22Rv1 (cell line): Measurements from ENCODE around the gene DCD.

Experiments
- H3K27ac ChIP-seq: fragments of 450-650 bp; 2 replicates; pipeline ENCODE4 v1.5.1; 2017
- CTCF ChIP-seq: fragments of 450-650 bp; IDR thresholded peaks from 2 replicates; pipeline ENCODE4 v1.5.1; 2017; ENCODE audit warnings: mild to moderate bottlenecking
- ZFX ChIP-seq: fragments of 450-650 bp; IDR thresholded peaks from 2 replicates; pipeline ENCODE4 v1.6.1; 2017; ENCODE audit warnings: antibody characterized with exemption, borderline replicate concordance

The DCD gene

GRCh38 chr12:54611715-54612149 is 36.4 kb downstream of the DCD start:
- TF ChIP-seq ZFX: no peak
- TF ChIP-seq CTCF: no peak
- no peak overlapping the region for H3K27ac ChIP-seq

- no peak overlapping the region for H3K27ac ChIP-seq
- no peak for TF ChIP-seq CTCF
Measured at GRCh38 chr12:54608769-54609168, 39.4 kb downstream of the DCD start.

GRCh38 chr12:54608156-54608555 is 40.0 kb downstream of the DCD start:
- TF ChIP-seq CTCF (no peak), ZFX (no peak)
- H3K27ac ChIP-seq: no peak overlapping the region

- TF ChIP-seq CTCF (no peak), ZFX (no peak)
- H3K27ac ChIP-seq: no peak overlapping the region
Measured at GRCh38 chr12:54606556-54606955, 41.6 kb downstream of the DCD start.

- no peak overlapping the region for H3K27ac ChIP-seq
- TF ChIP-seq ZFX (no peak), CTCF (no peak)
Measured at GRCh38 chr12:54605138-54605970, 42.8 kb downstream of the DCD start.

GRCh38 chr12:54604436-54604835 is 43.7 kb downstream of the DCD start:
- no peak overlapping the region for H3K27ac ChIP-seq
- TF ChIP-seq ZFX: no peak
- no peak for TF ChIP-seq CTCF

GRCh38 chr12:54603872-54604271 is 44.3 kb downstream of the DCD start:
- no peak overlapping the region for H3K27ac ChIP-seq
- no peak for TF ChIP-seq ZFX
- no peak for TF ChIP-seq CTCF
